Measurements from ENCODE around the gene NR1H3.
A peak's percentile ranks its signal among the peaks of the same experiment; 100 is the strongest.

Gene NR1H3

GRCh38 chr11:47253660-47254059 lies 4.1 kb upstream of the NR1H3 start:
- no peaks in the 10 kb centered on the region for H3K9me3 Mint-ChIP-seq
- DNase-seq = no peak
- H3K27ac Mint-ChIP-seq = peak overlapping the region; percentile 29
- no peak overlapping the region for H3K4me3 Mint-ChIP-seq
- H3K27me3 Mint-ChIP-seq = no peaks in the 10 kb centered on the region
- H3K4me1 Mint-ChIP-seq (ENCODE audit: low read depth) = peaks cover 17% of the 10 kb centered on the region
- peaks cover 9% of the 10 kb centered on the region for H3K36me3 Mint-ChIP-seq (ENCODE audit: low read depth)

GRCh38 chr11:47254386-47254785 lies 3.4 kb upstream of the NR1H3 start:
- Mint-ChIP-seq H3K4me3 (no peak overlapping the region), H3K36me3 (ENCODE audit: low read depth) (peaks cover 2% of the 10 kb centered on the region), H3K9me3 (no peaks in the 10 kb centered on the region), H3K4me1 (ENCODE audit: low read depth) (peaks cover 17% of the 10 kb centered on the region), H3K27ac (peak overlapping the region; percentile 29), H3K27me3 (no peaks in the 10 kb centered on the region)
- no peak for DNase-seq

GRCh38 chr11:47256374-47256773 lies 1.4 kb upstream of the NR1H3 start:
- Mint-ChIP-seq H3K27me3 (no peaks in the 10 kb centered on the region), H3K9me3 (no peaks in the 10 kb centered on the region), H3K27ac (no peak overlapping the region), H3K4me3 (no peak overlapping the region), H3K36me3 (ENCODE audit: low read depth) (peaks cover under 1% of the 10 kb centered on the region), H3K4me1 (ENCODE audit: low read depth) (peaks cover 9% of the 10 kb centered on the region)
- DNase-seq = no peak

- Mint-ChIP-seq H3K9me3 (no peaks in the 10 kb centered on the region), H3K36me3 (ENCODE audit: low read depth) (peaks cover 5% of the 10 kb centered on the region), H3K4me3 (no peak overlapping the region), H3K27me3 (no peaks in the 10 kb centered on the region), H3K4me1 (ENCODE audit: low read depth) (peaks cover 9% of the 10 kb centered on the region), H3K27ac (no peak overlapping the region)
- no peak for DNase-seq
Measured at GRCh38 chr11:47257177-47257516, 649 bp upstream of the NR1H3 start.

DNA sequence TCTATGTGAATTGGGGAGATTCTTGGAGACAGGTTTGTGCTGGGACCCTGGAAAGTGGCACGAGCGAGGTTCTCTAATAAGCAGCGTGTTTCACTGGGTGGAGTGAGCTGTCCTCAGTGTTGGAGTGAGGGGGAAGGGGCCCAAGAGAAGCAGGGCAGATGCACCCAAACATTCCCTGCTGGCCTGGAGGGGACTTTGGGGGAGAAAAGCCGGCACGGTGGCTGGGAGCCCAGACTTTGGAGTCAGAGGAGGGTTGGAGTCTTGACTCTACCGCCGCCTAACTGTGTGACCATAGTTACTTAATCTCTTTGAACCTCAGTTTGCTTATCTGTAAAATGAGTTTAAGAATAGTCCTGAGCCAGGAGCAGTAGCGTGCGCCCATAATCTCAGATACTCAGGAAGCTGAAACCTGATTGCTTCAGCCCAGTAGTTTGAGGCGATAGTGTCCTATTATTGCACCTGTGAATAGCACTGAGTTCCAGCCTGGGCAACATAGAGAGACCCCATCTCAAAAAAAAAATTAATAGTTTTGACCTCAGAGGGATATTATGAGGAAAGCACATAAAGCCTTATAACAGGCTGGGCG lies 614 bp downstream of the NR1H3 start:
- H3K9me3 Mint-ChIP-seq = no peaks in the 10 kb centered on the region
- H3K27ac Mint-ChIP-seq = peak overlapping the region; percentile 35
- no peaks in the 10 kb centered on the region for H3K27me3 Mint-ChIP-seq
- no peak overlapping the region for H3K4me3 Mint-ChIP-seq
- peaks cover 5% of the 10 kb centered on the region for H3K36me3 Mint-ChIP-seq (ENCODE audit: low read depth)
- DNase-seq = no peak
- peaks cover 9% of the 10 kb centered on the region for H3K4me1 Mint-ChIP-seq (ENCODE audit: low read depth)

GRCh38 chr11:47259232-47259977 lies 1.6 kb downstream of the NR1H3 start:
- no peak overlapping the region for H3K4me3 Mint-ChIP-seq

DNA sequence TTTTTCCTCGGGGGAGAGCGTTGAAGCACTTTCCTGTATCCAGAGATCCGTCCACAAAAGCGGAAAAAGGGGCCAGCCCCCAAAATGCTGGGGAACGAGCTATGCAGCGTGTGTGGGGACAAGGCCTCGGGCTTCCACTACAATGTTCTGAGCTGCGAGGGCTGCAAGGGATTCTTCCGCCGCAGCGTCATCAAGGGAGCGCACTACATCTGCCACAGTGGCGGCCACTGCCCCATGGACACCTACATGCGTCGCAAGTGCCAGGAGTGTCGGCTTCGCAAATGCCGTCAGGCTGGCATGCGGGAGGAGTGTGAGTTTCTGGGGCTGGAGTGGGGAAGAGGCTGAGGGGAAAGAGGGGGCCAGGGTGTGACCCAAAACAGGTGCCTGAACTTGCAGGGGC lies 2.6 kb downstream of the NR1H3 start:
- H3K9me3 Mint-ChIP-seq = no peaks in the 10 kb centered on the region
- no peak overlapping the region for H3K4me3 Mint-ChIP-seq
- H3K27me3 Mint-ChIP-seq = no peaks in the 10 kb centered on the region
- no peak overlapping the region for H3K27ac Mint-ChIP-seq
- peaks cover 16% of the 10 kb centered on the region for H3K4me1 Mint-ChIP-seq (ENCODE audit: low read depth)
- no peak for DNase-seq
- peaks cover 5% of the 10 kb centered on the region for H3K36me3 Mint-ChIP-seq (ENCODE audit: low read depth)

More at GRCh38 chr11:47259232-47259977, 1.6 kb downstream of the NR1H3 start:
- DNase-seq = peak; percentile 63
- Mint-ChIP-seq H3K9me3 (no peaks in the 10 kb centered on the region), H3K36me3 (ENCODE audit: low read depth) (peaks cover 5% of the 10 kb centered on the region), H3K27ac (no peak overlapping the region), H3K27me3 (no peaks in the 10 kb centered on the region), H3K4me1 (ENCODE audit: low read depth) (peaks cover 11% of the 10 kb centered on the region)

DNA sequence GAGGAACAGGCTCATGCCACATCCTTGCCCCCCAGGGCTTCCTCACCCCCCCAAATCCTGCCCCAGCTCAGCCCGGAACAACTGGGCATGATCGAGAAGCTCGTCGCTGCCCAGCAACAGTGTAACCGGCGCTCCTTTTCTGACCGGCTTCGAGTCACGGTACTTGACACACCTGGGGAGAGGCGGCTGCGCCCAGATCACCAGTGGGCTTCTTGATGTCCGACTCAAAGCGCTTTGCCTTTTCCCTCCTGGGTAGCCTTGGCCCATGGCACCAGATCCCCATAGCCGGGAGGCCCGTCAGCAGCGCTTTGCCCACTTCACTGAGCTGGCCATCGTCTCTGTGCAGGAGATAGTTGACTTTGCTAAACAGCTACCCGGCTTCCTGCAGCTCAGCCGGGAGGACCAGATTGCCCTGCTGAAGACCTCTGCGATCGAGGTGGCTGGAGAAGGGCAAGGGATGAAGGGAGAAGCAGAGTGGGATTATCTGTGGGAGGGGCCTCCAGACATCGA lies 3.5 kb downstream of the NR1H3 start:
- no peaks in the 10 kb centered on the region for H3K9me3 Mint-ChIP-seq
- no peak overlapping the region for H3K27ac Mint-ChIP-seq
- H3K27me3 Mint-ChIP-seq = no peaks in the 10 kb centered on the region
- no peak overlapping the region for H3K4me3 Mint-ChIP-seq
- H3K4me1 Mint-ChIP-seq (ENCODE audit: low read depth) = peaks cover 24% of the 10 kb centered on the region
- DNase-seq = no peak
- H3K36me3 Mint-ChIP-seq (ENCODE audit: low read depth) = peaks cover 5% of the 10 kb centered on the region

- Mint-ChIP-seq H3K4me1 (ENCODE audit: low read depth) (peaks cover 37% of the 10 kb centered on the region), H3K9me3 (no peaks in the 10 kb centered on the region), H3K27ac (peak overlapping the region; percentile 81), H3K27me3 (no peaks in the 10 kb centered on the region), H3K36me3 (ENCODE audit: low read depth) (peaks cover 7% of the 10 kb centered on the region), H3K4me3 (no peak overlapping the region)
- no peak for DNase-seq
Measured at GRCh38 chr11:47264119-47264518, 6.3 kb downstream of the NR1H3 start.

DNA sequence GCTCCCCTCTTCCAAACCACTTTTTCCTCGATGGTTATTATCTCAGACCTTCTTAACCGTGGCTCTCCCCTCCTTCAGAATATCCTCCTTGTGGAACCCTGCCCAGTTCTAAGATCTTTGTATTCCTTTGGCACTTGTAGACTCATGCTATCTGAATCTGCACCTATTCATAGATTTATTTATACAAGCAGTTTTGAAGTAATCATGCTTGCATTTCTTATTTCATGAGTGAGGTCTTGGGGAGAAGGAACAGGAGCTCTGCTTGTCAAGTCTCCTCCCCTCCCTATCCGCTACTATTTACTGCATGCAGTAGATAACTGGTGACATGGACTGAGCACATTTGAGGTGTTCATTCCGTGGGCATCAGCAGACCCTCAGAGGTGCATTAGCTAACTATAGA lies 6.7 kb downstream of the NR1H3 start:
- no peak for DNase-seq
- Mint-ChIP-seq H3K27ac (peak overlapping the region; percentile 81), H3K4me3 (no peak overlapping the region), H3K36me3 (ENCODE audit: low read depth) (peaks cover 7% of the 10 kb centered on the region), H3K27me3 (no peaks in the 10 kb centered on the region), H3K9me3 (no peaks in the 10 kb centered on the region), H3K4me1 (ENCODE audit: low read depth) (peaks cover 37% of the 10 kb centered on the region)

DNA sequence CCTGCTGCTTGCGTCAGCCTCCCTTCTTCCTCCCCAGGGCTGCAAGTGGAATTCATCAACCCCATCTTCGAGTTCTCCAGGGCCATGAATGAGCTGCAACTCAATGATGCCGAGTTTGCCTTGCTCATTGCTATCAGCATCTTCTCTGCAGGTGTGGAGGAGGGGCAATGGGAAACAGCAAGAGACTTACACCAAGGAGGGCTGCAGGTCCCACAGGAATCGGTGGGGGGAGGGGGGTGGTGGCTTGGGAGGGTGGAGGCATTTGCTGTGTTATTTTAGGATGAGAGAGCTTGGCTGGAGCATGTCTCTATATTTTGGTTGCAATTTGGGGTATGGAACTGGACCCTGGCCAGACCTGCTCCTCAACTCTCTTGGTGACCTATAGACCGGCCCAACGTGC lies 10.1 kb downstream of the NR1H3 start:
- Mint-ChIP-seq H3K9me3 (no peaks in the 10 kb centered on the region), H3K4me1 (ENCODE audit: low read depth) (peaks cover 59% of the 10 kb centered on the region), H3K27ac (peak overlapping the region; percentile 99), H3K4me3 (peak overlapping the region; percentile 83), H3K27me3 (no peaks in the 10 kb centered on the region), H3K36me3 (ENCODE audit: low read depth) (peaks cover 11% of the 10 kb centered on the region)
- no peak for DNase-seq

DNA sequence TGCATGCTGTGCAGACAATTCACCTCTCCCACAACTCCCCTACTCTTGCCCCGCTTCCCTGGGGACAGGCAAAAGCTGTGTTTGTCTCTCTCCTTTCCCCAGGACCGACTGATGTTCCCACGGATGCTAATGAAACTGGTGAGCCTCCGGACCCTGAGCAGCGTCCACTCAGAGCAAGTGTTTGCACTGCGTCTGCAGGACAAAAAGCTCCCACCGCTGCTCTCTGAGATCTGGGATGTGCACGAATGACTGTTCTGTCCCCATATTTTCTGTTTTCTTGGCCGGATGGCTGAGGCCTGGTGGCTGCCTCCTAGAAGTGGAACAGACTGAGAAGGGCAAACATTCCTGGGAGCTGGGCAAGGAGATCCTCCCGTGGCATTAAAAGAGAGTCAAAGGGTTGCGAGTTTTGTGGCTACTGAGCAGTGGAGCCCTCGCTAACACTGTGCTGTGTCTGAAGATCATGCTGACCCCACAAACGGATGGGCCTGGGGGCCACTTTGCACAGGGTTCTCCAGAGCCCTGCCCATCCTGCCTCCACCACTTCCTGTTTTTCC lies 10.7 kb downstream of the NR1H3 start:
- Mint-ChIP-seq H3K9me3 (no peaks in the 10 kb centered on the region), H3K27me3 (no peaks in the 10 kb centered on the region), H3K4me1 (ENCODE audit: low read depth) (peaks cover 62% of the 10 kb centered on the region), H3K4me3 (peak overlapping the region; percentile 83), H3K27ac (peak overlapping the region; percentile 99), H3K36me3 (ENCODE audit: low read depth) (peaks cover 14% of the 10 kb centered on the region)
- DNase-seq = no peak

- Mint-ChIP-seq H3K4me1 (ENCODE audit: low read depth) (peaks cover 66% of the 10 kb centered on the region), H3K27me3 (no peaks in the 10 kb centered on the region), H3K4me3 (peak overlapping the region; percentile 83), H3K9me3 (no peaks in the 10 kb centered on the region), H3K27ac (peak overlapping the region; percentile 99), H3K36me3 (ENCODE audit: low read depth) (peaks cover 21% of the 10 kb centered on the region)
- peak; percentile 90 for DNase-seq
Measured at GRCh38 chr11:47269002-47269828, 11.4 kb downstream of the NR1H3 start.

- peaks cover 28% of the 10 kb centered on the region for H3K36me3 Mint-ChIP-seq (ENCODE audit: low read depth)
- peaks cover 60% of the 10 kb centered on the region for H3K4me1 Mint-ChIP-seq (ENCODE audit: low read depth)
- H3K4me3 Mint-ChIP-seq = peak within 1 kb of the TSS; percentile 83
- H3K27ac Mint-ChIP-seq = peak within 1 kb of the TSS; percentile 99
- DNase-seq = peak; percentile 94
- no peaks in the 10 kb centered on the region for H3K27me3 Mint-ChIP-seq
- no peaks in the 10 kb centered on the region for H3K9me3 Mint-ChIP-seq
Measured at GRCh38 chr11:47269829-47270305, 12.1 kb downstream of the NR1H3 start, which contains the start of gene MADD. Gene MADD, plus strand, starts transcription at chr11:47270133.

Measured in activated T-cell treated with anti-CD3 and anti-CD28 coated beads, Interleukin-2, amount 50 U/mL, for 24 hours (primary cell).